IMR-90 (cell line): ENCODE data around the gene PTX3. TPM values are rescaled to one million over a fixed set of nuclear protein-coding genes. Genes with fewer than 3 reads are reported as not detected.

Experiments used
- ATAC-seq: fragments of 200-7000 bp; cut with Tn5 transposase; 2 replicates; pipeline ENCODE4 v1.9.1; 2020; ENCODE audit warnings: low read depth, mild to moderate bottlenecking, moderate library complexity
- BruUV-seq: library from RNA; stranded (reverse); fragments of 400-500 nt; replicated peaks from 2 replicates; lab custom pipeline; 2021; lab: Mats Ljungman, UMichigan
- CTCF ChIA-PET: fragments of 300-600 bp; formaldehyde crosslinking; extraction: SDS; loops from one replicate; lab custom pipeline; 2021; ENCODE audit warnings: antibody characterized with exemption; lab: Yijun Ruan, JAX
- POLR2A ChIA-PET: fragments of 300-600 bp; sonication (Branson Sonifier 250); formaldehyde crosslinking; loops from one replicate; lab custom pipeline; 2022; ENCODE audit warnings: antibody characterized with exemption; ENCODE audit not compliant: unreplicated experiment; lab: Charles Lee
- DNase-seq: peaks from one replicate; pipeline ENCODE4 v3.0.0; 2013
- H2AFZ ChIP-seq: replicated peaks from 2 replicates; pipeline ENCODE3; 2013; ENCODE audit warnings: low read length, mild to moderate bottlenecking; ENCODE audit not compliant: poor library complexity
- H2AK5ac ChIP-seq: 2 replicates; pipeline ENCODE4 v1.6.1; 2013; ENCODE audit warnings: low read depth, low read length, inconsistent platforms
- H2AK9ac ChIP-seq: replicated peaks from 2 replicates; pipeline ENCODE3; 2013; ENCODE audit warnings: mild to moderate bottlenecking, low read depth, low read length, moderate library complexity; ENCODE audit not compliant: poor library complexity
- H2BK120ac ChIP-seq: 2 replicates; pipeline ENCODE4 v1.6.1; 2013; ENCODE audit warnings: low read depth, low read length, inconsistent platforms
- H2BK15ac ChIP-seq: 3 replicates; pipeline ENCODE4 v1.6.1; 2013; ENCODE audit warnings: low read depth, low read length, inconsistent platforms
- H2BK20ac ChIP-seq: 2 replicates; pipeline ENCODE4 v1.6.1; 2013; ENCODE audit warnings: low read depth, mild to moderate bottlenecking, inconsistent platforms, low read length, moderate library complexity
- H2BK5ac ChIP-seq: 2 replicates; pipeline ENCODE4 v1.6.1; 2013; ENCODE audit warnings: mild to moderate bottlenecking, low read depth, low read length, inconsistent platforms; ENCODE audit not compliant: poor library complexity, severe bottlenecking
- H3K14ac ChIP-seq: replicated peaks from 2 replicates; pipeline ENCODE4 v1.6.1; 2013; ENCODE audit warnings: low read depth, low read length, inconsistent platforms
- H3K18ac ChIP-seq: 2 replicates; pipeline ENCODE4 v1.6.1; 2013; ENCODE audit warnings: low read depth, low read length, control low read depth
- H3K23ac ChIP-seq: 2 replicates; pipeline ENCODE4 v1.6.1; 2013; ENCODE audit warnings: low read depth, low read length, inconsistent platforms
- H3K27ac ChIP-seq: 2 replicates; pipeline ENCODE4 v1.5.1; 2013; ENCODE audit warnings: mild to moderate bottlenecking, control low read depth, low read length; ENCODE audit not compliant: insufficient read depth
- H3K27me3 ChIP-seq: 2 replicates; pipeline ENCODE4 v1.6.1; 2013; ENCODE audit warnings: low read length; ENCODE audit not compliant: control insufficient read depth, insufficient read depth
- H3K36me3 ChIP-seq: 2 replicates; pipeline ENCODE4 v1.6.1; 2013; ENCODE audit warnings: low read length, mixed read lengths; ENCODE audit not compliant: control insufficient read depth, insufficient read depth
- H3K4ac ChIP-seq: 2 replicates; pipeline ENCODE4 v1.6.1; 2013; ENCODE audit warnings: low read depth, low read length, inconsistent platforms
- H3K4me1 ChIP-seq: 2 replicates; pipeline ENCODE4 v1.6.1; 2013; ENCODE audit warnings: low read length, mixed read lengths; ENCODE audit not compliant: control insufficient read depth, insufficient read depth
- H3K4me2 ChIP-seq: 2 replicates; pipeline ENCODE4 v1.6.1; 2013; ENCODE audit warnings: low read depth, mild to moderate bottlenecking, control low read depth, low read length, moderate library complexity
- H3K4me3 ChIP-seq: 2 replicates; pipeline ENCODE4 v1.5.1; 2013; ENCODE audit warnings: low read depth, mild to moderate bottlenecking, control low read depth, low read length, moderate library complexity; ENCODE audit not compliant: insufficient read depth
- H3K56ac ChIP-seq: 2 replicates; pipeline ENCODE4 v1.6.1; 2013; ENCODE audit warnings: low read length, inconsistent platforms; ENCODE audit not compliant: insufficient read depth; ENCODE audit errors: extremely low read depth
- H3K79me1 ChIP-seq, 2 experiments: 2 replicates each; pipeline ENCODE4 v1.6.1; 2013; ENCODE audit warnings: low read length in 2 of 2, inconsistent platforms in 1 of 2, low read depth in 1 of 2
- H3K9ac ChIP-seq: 2 replicates; pipeline ENCODE4 v1.6.1; 2013; ENCODE audit warnings: low read depth, low read length, control low read depth
- H3K9me1 ChIP-seq: 2 replicates; pipeline ENCODE4 v1.6.1; 2013; ENCODE audit warnings: low read length, inconsistent platforms; ENCODE audit not compliant: insufficient read depth
- H3K9me3 ChIP-seq: 2 replicates; pipeline ENCODE4 v1.6.1; 2013; ENCODE audit warnings: low read length; ENCODE audit not compliant: control insufficient read depth, insufficient read depth
- H4K20me1 ChIP-seq: 2 replicates; pipeline ENCODE4 v1.6.1; 2013; ENCODE audit warnings: low read length, inconsistent platforms; ENCODE audit not compliant: insufficient read depth
- H4K5ac ChIP-seq: 2 replicates; pipeline ENCODE4 v1.6.1; 2013; ENCODE audit warnings: mild to moderate bottlenecking, low read depth, low read length, control low read depth
- H4K8ac ChIP-seq, 2 experiments: 2 replicates each; pipeline ENCODE4 v1.6.1; 2013; ENCODE audit warnings: low read depth in 2 of 2, low read length in 2 of 2, control low read depth in 1 of 2, inconsistent platforms in 1 of 2
- H4K91ac ChIP-seq: 2 replicates; pipeline ENCODE4 v1.6.1; 2013; ENCODE audit warnings: low read depth, low read length, inconsistent platforms; ENCODE audit not compliant: insufficient read depth
- BHLHE40 ChIP-seq: fragments of 150-350 bp; IDR thresholded peaks from 2 replicates; pipeline ENCODE4 v1.6.1; 2016; ENCODE audit warnings: mild to moderate bottlenecking, low read depth, low read length
- CEBPB ChIP-seq: IDR thresholded peaks from 2 replicates; pipeline ENCODE4 v1.6.1; 2012; ENCODE audit warnings: low read depth, low read length, improper control_type of control experiment
- CHD1 ChIP-seq: IDR thresholded peaks from 2 replicates; pipeline ENCODE4 v1.6.1; 2012; ENCODE audit warnings: low read depth, low read length, improper control_type of control experiment
- MAFK ChIP-seq: IDR thresholded peaks from 2 replicates; pipeline ENCODE4 v1.6.1; 2012; ENCODE audit warnings: low read depth, low read length, improper control_type of control experiment
- MAZ ChIP-seq: IDR thresholded peaks from 2 replicates; pipeline ENCODE4 v1.6.1; 2012; ENCODE audit warnings: low read depth, mild to moderate bottlenecking, low read length, improper control_type of control experiment, moderate library complexity, borderline replicate concordance
- NFE2L2 ChIP-seq: fragments of 150-350 bp; IDR thresholded peaks from 2 replicates; pipeline ENCODE4 v1.6.1; 2016; ENCODE audit warnings: low read depth, mild to moderate bottlenecking, low read length
- RAD21 ChIP-seq: IDR thresholded peaks from 2 replicates; pipeline ENCODE4 v1.6.1; 2012; ENCODE audit warnings: low read length, improper control_type of control experiment
- RFX5 ChIP-seq: IDR thresholded peaks from 2 replicates; pipeline ENCODE4 v1.8.0; 2012; ENCODE audit warnings: low read depth, mild to moderate bottlenecking, low read length, moderate library complexity
- USF2 ChIP-seq: fragments of 150-350 bp; IDR thresholded peaks from 2 replicates; pipeline ENCODE4 v1.6.1; 2017; ENCODE audit warnings: mild to moderate bottlenecking, antibody characterized with exemption, low read length, low read depth
- WGBS, 2 experiments: methylation state at CpG; one replicate each; pipeline versions ENCODE4 v1.1.5 to v1.1.7; 2013; ENCODE audit warnings: missing lambda C conversion rate in 2 of 2; ENCODE audit not compliant: insufficient read length in 1 of 2; ENCODE audit errors: extremely low coverage in 2 of 2; 5-methylcytosine and 5-hydroxymethylcytosine counted together
- dilution Hi-C: fragments of 300-500 bp; cut with HindIII; formaldehyde crosslinking; loops from one replicate; pipeline ENCODE4 v1.14.3; 2018; ENCODE audit warnings: low sequenced_read_pairs; ENCODE audit not compliant: unreplicated experiment
- in situ Hi-C: fragments of 300-500 bp; cut with MboI; formaldehyde crosslinking; loops from 3 replicates; pipeline ENCODE4 v1.14.3; 2019; ENCODE audit warnings: low sequenced_read_pairs, inconsistent platforms, mixed read lengths
- intact Hi-C: fragments of 100-400 bp; cut with micrococcal nuclease; formaldehyde crosslinking; loops from 2 replicates; pipeline ENCODE4 v1.10.0; 2022
- polyA plus RNA-seq, 3 experiments: library from polyadenylated mRNA; depleted of rRNA; stranded (reverse); fragments of >200 nt; gene quantifications; 2 replicates each; pipeline ENCODE4 v1.2.3, GENCODE V29; 2012; ENCODE audit warnings: low replicate concordance in 1 of 3
- total RNA-seq: library from RNA; depleted of rRNA; stranded (reverse); fragments of >200 nt; gene quantifications from 2 replicates; pipeline ENCODE4 v1.2.3, GENCODE V29; 2012
- TF ChIP-seq, protein P1 (sequence below): fragments of 150-350 bp; IDR thresholded peaks from 2 replicates; pipeline ENCODE4 v1.6.1; 2016; ENCODE audit warnings: low read depth, mild to moderate bottlenecking, low read length, moderate library complexity, borderline replicate concordance

The PTX3 gene
- total and polyA plus RNA-seq, 2 of the 4 experiments (the other 2 are of a cell fraction) = 97.9 to 135 TPM

- H3K4ac ChIP-seq = no peak overlapping the region; the same call in 1 of the 2 replicates
- no peak overlapping the region for H3K27ac ChIP-seq
- H4K8ac ChIP-seq = no peak overlapping the region
- no peak for ATAC-seq
- H3K14ac ChIP-seq = no peak overlapping the region
- H2BK20ac ChIP-seq = no peak overlapping the region
- CTCF ChIA-PET = no interaction called here
- H2BK5ac ChIP-seq = no peak overlapping the region
- H3K4me3 ChIP-seq = no peak overlapping the region
- no peak overlapping the region for H3K56ac ChIP-seq
- H2AK9ac ChIP-seq = no peak overlapping the region
- H3K23ac ChIP-seq = no peak overlapping the region
- DNase-seq = no peak
- intact Hi-C loops (no loop called here), dilution Hi-C loops (no loop called here), in situ Hi-C loops (no loop called here)
- no peak overlapping the region for H3K4me2 ChIP-seq
- WGBS, 2 experiments = 100% methylated on average over 1 of the region's 5 CpGs; no CpG with 5 or more reads in 1 of the 2 experiments
- no peak overlapping the region for H2AK5ac ChIP-seq
- BruUV-seq = no TSS peak
- no peak overlapping the region for H4K5ac ChIP-seq
- POLR2A ChIA-PET = no interaction called here
- H3K18ac ChIP-seq = no peak overlapping the region
- TF ChIP-seq, protein P1, sequence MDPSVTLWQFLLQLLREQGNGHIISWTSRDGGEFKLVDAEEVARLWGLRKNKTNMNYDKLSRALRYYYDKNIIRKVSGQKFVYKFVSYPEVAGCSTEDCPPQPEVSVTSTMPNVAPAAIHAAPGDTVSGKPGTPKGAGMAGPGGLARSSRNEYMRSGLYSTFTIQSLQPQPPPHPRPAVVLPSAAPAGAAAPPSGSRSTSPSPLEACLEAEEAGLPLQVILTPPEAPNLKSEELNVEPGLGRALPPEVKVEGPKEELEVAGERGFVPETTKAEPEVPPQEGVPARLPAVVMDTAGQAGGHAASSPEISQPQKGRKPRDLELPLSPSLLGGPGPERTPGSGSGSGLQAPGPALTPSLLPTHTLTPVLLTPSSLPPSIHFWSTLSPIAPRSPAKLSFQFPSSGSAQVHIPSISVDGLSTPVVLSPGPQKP = no peak
- no peak for TF ChIP-seq MAZ
- no peak for TF ChIP-seq CHD1
- TF ChIP-seq MAFK = no peak
- no peak for TF ChIP-seq CEBPB
- TF ChIP-seq RAD21 = no peak
- TF ChIP-seq USF2 = no peak
- TF ChIP-seq NFE2L2 = no peak
- TF ChIP-seq BHLHE40 = no peak
- no peak for TF ChIP-seq RFX5
- no peak overlapping the region for H3K9ac ChIP-seq
- no peaks in the 10 kb centered on the region for H3K9me3 ChIP-seq
- no peaks in the 10 kb centered on the region for H3K36me3 ChIP-seq
- no peaks in the 10 kb centered on the region for H4K20me1 ChIP-seq
- no peak overlapping the region for H2BK120ac ChIP-seq
- H3K4me1 ChIP-seq = peaks cover 5% of the 10 kb centered on the region
- no peak overlapping the region for H2BK15ac ChIP-seq
- peaks cover 9% of the 10 kb centered on the region; the same call in 1 of the 2 replicates for H3K9me1 ChIP-seq
- H4K91ac ChIP-seq = no peak overlapping the region
- 0 out of 4 replicates have a peak, but pooled peaks cover 0 to 3% of the 10 kb centered on the region in 2 experiments for H3K79me1 ChIP-seq
- H2AFZ ChIP-seq = no peak overlapping the region
- no peaks in the 10 kb centered on the region for H3K27me3 ChIP-seq
Measured at GRCh38 chr3:157406394-157406793, 30.3 kb upstream of the PTX3 start.
